Endothelial cell of umbilical vein (primary cell): Measurements from ENCODE around the gene ENC1. TPM values are rescaled to one million over a fixed set of nuclear protein-coding genes. Genes with fewer than 3 reads are reported as not detected.

Source experiments
- BruUV-seq: library from RNA; stranded (reverse); fragments of 400-500 nt; replicated peaks from 2 replicates; lab custom pipeline; 2021; lab: Mats Ljungman, UMichigan
- CTCF ChIA-PET: fragments of 300-600, 350-600 bp; sonication (Branson Sonifier 250); formaldehyde crosslinking; loops from one replicate; lab custom pipeline; 2021; ENCODE audit warnings: antibody characterized with exemption, inconsistent platforms; lab: Charles Lee
- POLR2A ChIA-PET: fragments of 300-600, 350-600 bp; sonication (Branson Sonifier 250); formaldehyde crosslinking; loops from one replicate; lab custom pipeline; 2021; ENCODE audit warnings: antibody characterized with exemption, inconsistent platforms; lab: Charles Lee
- DNase-seq: peaks from one replicate; pipeline ENCODE4 v3.0.0-alpha.2; 2011; ENCODE audit warnings: low read depth, low spot score
- FAIRE-seq: peaks from 2 replicates; lab custom pipeline; 2011; peaks lifted over from hg19 to GRCh38; lab: Jason Lieb, UNC
- H2AFZ ChIP-seq: 2 replicates; pipeline ENCODE4 v1.6.0; 2012; ENCODE audit warnings: low read depth, low read length, control low read depth, inconsistent platforms
- H3K27ac ChIP-seq: 2 replicates; pipeline ENCODE4 v1.5.1; 2011; ENCODE audit warnings: low read depth, mild to moderate bottlenecking, control low read depth, low read length, moderate library complexity; ENCODE audit not compliant: insufficient read depth
- H3K27me3 ChIP-seq, 2 experiments: 2 replicates each; pipeline versions ENCODE4 v1.6.0 to v1.6.1; 2011; ENCODE audit warnings: low read length in 2 of 2, mixed read lengths in 1 of 2; ENCODE audit not compliant: control insufficient read depth in 2 of 2, insufficient read depth in 2 of 2
- H3K36me3 ChIP-seq, 2 experiments: 2 replicates in 1 of 2; 3 replicates in 1 of 2; pipeline ENCODE4 v1.5.1; 2011; ENCODE audit warnings: low read length in 2 of 2, mild to moderate bottlenecking in 1 of 2, moderate library complexity in 1 of 2; ENCODE audit not compliant: control insufficient read depth in 2 of 2, insufficient read depth in 2 of 2; ENCODE audit errors: extremely low read depth in 1 of 2
- H3K4me1 ChIP-seq: 3 replicates; pipeline ENCODE4 v1.5.1; 2011; ENCODE audit warnings: mild to moderate bottlenecking, low read length; ENCODE audit not compliant: control insufficient read depth, insufficient read depth; ENCODE audit errors: extremely low read depth
- H3K4me2 ChIP-seq: 2 replicates; pipeline ENCODE4 v1.6.1; 2011; ENCODE audit warnings: low read length, control low read depth, mixed read lengths; ENCODE audit not compliant: insufficient read depth
- H3K4me3 ChIP-seq, 3 experiments: fragments of 200-600 bp in 1 of 3; sonication (generic), shearing (Covaris generic) in 1 of 3; replicated peaks in 1 of 3; 2 replicates each; pipeline ENCODE4 v1.5.1; 2011 to 2016; ENCODE audit warnings: control low read depth in 3 of 3, low read length in 3 of 3, mild to moderate bottlenecking in 2 of 3, inconsistent platforms in 1 of 3, low read depth in 1 of 3, moderate library complexity in 1 of 3; ENCODE audit not compliant: insufficient read depth in 1 of 3
- H3K79me2 ChIP-seq: 2 replicates; pipeline ENCODE4 v1.6.0; 2012; ENCODE audit warnings: low read length, inconsistent platforms; ENCODE audit not compliant: control insufficient read depth, insufficient read depth
- H3K9ac ChIP-seq: replicated peaks from 2 replicates; pipeline ENCODE3; 2011; ENCODE audit warnings: low read length, control low read depth; ENCODE audit not compliant: insufficient read depth; ENCODE audit errors: extremely low read depth
- H3K9me1 ChIP-seq: replicated peaks from 3 replicates; pipeline ENCODE4 v1.6.0; 2011; ENCODE audit warnings: mild to moderate bottlenecking, low read length; ENCODE audit not compliant: control insufficient read depth, insufficient read depth; ENCODE audit errors: extremely low read depth
- H3K9me3 ChIP-seq: replicated peaks from 2 replicates; pipeline ENCODE4 v1.5.1; 2012; ENCODE audit warnings: low read length, inconsistent platforms; ENCODE audit not compliant: control insufficient read depth, insufficient read depth
- H4K20me1 ChIP-seq: replicated peaks from 2 replicates; pipeline ENCODE3; 2011; ENCODE audit warnings: mild to moderate bottlenecking, low read length; ENCODE audit not compliant: control insufficient read depth, insufficient read depth; ENCODE audit errors: extremely low read depth
- EZH2 ChIP-seq: IDR thresholded peaks from 2 replicates; pipeline ENCODE4 v1.6.1; 2012; ENCODE audit warnings: borderline replicate concordance, low read depth, mild to moderate bottlenecking, moderate library complexity, low read length, inconsistent platforms; ENCODE audit not compliant: severe bottlenecking
- FOS ChIP-seq: IDR thresholded peaks from 2 replicates; pipeline ENCODE4 v1.6.1; 2011; ENCODE audit warnings: mild to moderate bottlenecking, low read length, moderate library complexity, borderline replicate concordance; ENCODE audit not compliant: insufficient read depth
- JUN ChIP-seq: IDR thresholded peaks from 2 replicates; pipeline ENCODE4 v1.6.1; 2011; ENCODE audit warnings: borderline replicate concordance, low read depth; ENCODE audit not compliant: insufficient read length, insufficient read depth
- MAX ChIP-seq: IDR thresholded peaks from 2 replicates; pipeline ENCODE4 v1.6.1; 2011; ENCODE audit not compliant: insufficient read depth, insufficient read length
- MYC ChIP-seq: IDR thresholded peaks from one replicate; pipeline ENCODE4 v1.6.1; 2011; ENCODE audit warnings: mild to moderate bottlenecking, low read depth, low read length
- POLR2AphosphoS5 ChIP-seq: IDR thresholded peaks from 2 replicates; pipeline ENCODE4 v1.6.1; 2012; ENCODE audit warnings: low read depth, mild to moderate bottlenecking, control low read depth, low read length, moderate library complexity; ENCODE audit not compliant: insufficient read depth
- dilution Hi-C: fragments of 300-500 bp; cut with MboI; formaldehyde crosslinking; loops from one replicate; pipeline ENCODE4 v1.15.0; 2019; ENCODE audit warnings: low sequenced_read_pairs; ENCODE audit not compliant: extremely low pct_ligation_motif_present
- intact Hi-C: fragments of 100-400 bp; cut with micrococcal nuclease; formaldehyde crosslinking; loops from one replicate; pipeline ENCODE4 v1.10.0; 2022
- polyA plus RNA-seq, 4 experiments: library from polyadenylated mRNA; depleted of rRNA in 3 of 4; stranded (reverse) in 3 of 4; unstranded in 1 of 4; fragments of >200 nt; gene quantifications; 2 replicates each; pipeline versions ENCODE4 v1.2.1 to v1.2.3, GENCODE V29; 2011 to 2012; ENCODE audit warnings: missing spikeins in 1 of 4
- total RNA-seq: library from RNA; stranded (reverse); gene quantifications from 2 replicates; pipeline ENCODE4 v1.2.3, GENCODE V29; 2021
- TF ChIP-seq, protein P1 (sequence below), 2 donors: IDR thresholded peaks; 1 replicate in 1 of 2; 2 replicates in 1 of 2; pipeline ENCODE4 v1.5.1; 2011; ENCODE audit warnings: low read length in 2 of 2, mild to moderate bottlenecking in 2 of 2, moderate library complexity in 2 of 2, control low read depth in 1 of 2, inconsistent platforms in 1 of 2, low read depth in 1 of 2; ENCODE audit not compliant: insufficient read depth in 1 of 2; ENCODE audit errors: extremely low read depth in 1 of 2

The ENC1 gene
- total and polyA plus RNA-seq, 2 donors (not counting 3 experiments of a cell fraction or from before 2014, with no cell fraction given) = 42.2 to 53.3 TPM

DNA sequence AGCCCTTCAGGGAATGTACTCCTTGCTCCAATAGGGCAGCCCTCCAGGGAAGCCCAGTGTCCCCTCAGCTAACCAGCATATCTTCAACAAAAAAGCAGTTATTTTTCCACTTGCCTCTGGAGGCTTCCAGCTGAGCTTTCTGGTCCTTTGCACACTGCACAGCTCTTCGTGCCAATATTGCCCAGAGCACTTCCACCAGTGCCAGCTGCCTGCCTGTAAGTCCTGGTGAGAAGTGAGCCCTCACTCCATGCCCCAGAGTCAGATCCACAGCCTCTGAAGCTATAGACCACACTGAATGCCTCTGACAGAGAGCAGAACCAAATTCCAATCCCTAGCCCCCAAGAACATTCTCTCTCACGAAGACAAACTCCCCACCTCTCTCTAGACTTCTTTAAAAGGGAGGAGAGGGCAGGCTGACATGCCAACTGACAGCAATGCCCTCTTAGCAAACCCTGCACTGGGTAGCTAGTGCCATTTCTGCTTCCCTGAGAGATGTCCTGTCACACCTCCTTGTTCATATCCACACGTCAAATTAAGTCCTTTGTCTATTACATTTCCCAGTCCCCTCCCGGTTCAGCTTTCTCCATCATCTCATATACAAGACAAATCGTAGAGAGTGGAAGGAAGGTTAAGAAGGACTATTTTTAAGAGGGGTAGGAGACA lies 31.8 kb upstream of the ENC1 start:
- FAIRE-seq (no peak), DNase-seq (no peak)
- H4K20me1 ChIP-seq = no peaks in the 10 kb centered on the region
- no peak overlapping the region for H3K4me3 ChIP-seq
- POLR2A ChIA-PET = no interaction called here
- no peak overlapping the region for H2AFZ ChIP-seq
- no peak overlapping the region for H3K27ac ChIP-seq
- TF ChIP-seq MYC (no peak), JUN (no peak), MAX (no peak), EZH2 (no peak), FOS (no peak), POLR2AphosphoS5 (no peak)
- TF ChIP-seq, protein P1, sequence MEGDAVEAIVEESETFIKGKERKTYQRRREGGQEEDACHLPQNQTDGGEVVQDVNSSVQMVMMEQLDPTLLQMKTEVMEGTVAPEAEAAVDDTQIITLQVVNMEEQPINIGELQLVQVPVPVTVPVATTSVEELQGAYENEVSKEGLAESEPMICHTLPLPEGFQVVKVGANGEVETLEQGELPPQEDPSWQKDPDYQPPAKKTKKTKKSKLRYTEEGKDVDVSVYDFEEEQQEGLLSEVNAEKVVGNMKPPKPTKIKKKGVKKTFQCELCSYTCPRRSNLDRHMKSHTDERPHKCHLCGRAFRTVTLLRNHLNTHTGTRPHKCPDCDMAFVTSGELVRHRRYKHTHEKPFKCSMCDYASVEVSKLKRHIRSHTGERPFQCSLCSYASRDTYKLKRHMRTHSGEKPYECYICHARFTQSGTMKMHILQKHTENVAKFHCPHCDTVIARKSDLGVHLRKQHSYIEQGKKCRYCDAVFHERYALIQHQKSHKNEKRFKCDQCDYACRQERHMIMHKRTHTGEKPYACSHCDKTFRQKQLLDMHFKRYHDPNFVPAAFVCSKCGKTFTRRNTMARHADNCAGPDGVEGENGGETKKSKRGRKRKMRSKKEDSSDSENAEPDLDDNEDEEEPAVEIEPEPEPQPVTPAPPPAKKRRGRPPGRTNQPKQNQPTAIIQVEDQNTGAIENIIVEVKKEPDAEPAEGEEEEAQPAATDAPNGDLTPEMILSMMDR (IDR thresholded peaks at IDR 0.05; ENCODE audit: extremely low read depth in 1 of 2, insufficient read depth in 1 of 2, low read depth in 1 of 2, low read length in 2 of 2) = no peak
- H3K4me2 ChIP-seq = no peak overlapping the region
- no peak overlapping the region for H3K9ac ChIP-seq
- H3K9me3 ChIP-seq = no peaks in the 10 kb centered on the region
- BruUV-seq = no TSS peak
- dilution Hi-C loops = no loop called here
- peaks cover 3 to 6% of the 10 kb centered on the region in 2 experiments for H3K27me3 ChIP-seq
- H3K9me1 ChIP-seq = no peaks in the 10 kb centered on the region
- H3K79me2 ChIP-seq = no peaks in the 10 kb centered on the region
- H3K36me3 ChIP-seq = no peaks in the 10 kb centered on the region
- H3K4me1 ChIP-seq = no peaks in the 10 kb centered on the region
- intact Hi-C loops = loop anchor here (5.0 kb wide), 1 partner anchor 595 kb away; no protein-coding TSS in a partner anchor
- CTCF ChIA-PET = interaction anchor here (0.6 to 1.6 kb wide), 6 partner anchors 9 to 1584 kb away, joined by 3 to 13 read pairs (median 4); partner anchors contain the start of genes GFM2 and NSA2
